Measurements from ENCODE around the gene PET117. TPM values are rescaled to one million over a fixed set of nuclear protein-coding genes. Genes with fewer than 3 reads are reported as not detected.

Gene PET117
- total and polyA plus RNA-seq, 2 donors (not counting 1 experiment from before 2014, with no cell fraction given), result 2.1 to 13.0 TPM

DNA sequence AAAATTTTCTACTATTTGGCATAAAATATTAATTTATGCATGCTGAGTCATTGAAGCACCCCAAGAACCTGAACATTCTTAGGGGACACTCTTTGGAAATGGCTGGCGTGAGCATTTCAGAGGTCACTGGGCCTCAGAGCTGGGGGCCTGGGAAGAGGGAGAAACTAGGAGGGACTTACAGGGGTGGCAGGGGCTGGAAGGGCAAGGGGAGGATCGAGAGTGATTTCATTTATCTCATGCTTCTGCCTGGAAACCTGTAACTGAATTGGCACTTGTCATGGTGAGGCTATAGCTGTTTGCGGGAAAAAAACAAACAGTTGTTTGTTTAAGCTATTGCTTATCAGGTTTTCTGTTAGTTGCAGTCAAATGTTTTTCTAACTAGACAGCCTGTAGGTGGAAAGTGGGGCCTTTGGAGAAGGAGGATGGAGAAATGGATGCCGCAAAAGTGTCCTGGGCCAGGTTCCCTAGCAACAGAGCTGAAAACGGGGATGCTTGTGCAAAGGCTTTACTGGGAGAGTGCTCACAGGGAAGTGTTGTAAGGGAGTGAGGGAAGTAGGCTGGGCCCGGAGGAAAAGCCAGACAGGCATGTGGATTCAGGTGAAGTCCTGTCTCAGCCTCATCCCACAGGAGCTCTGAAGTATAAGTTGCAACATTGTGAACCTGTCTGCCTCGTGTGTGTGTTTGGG is 36.4 kb upstream of the PET117 start:
- H3K4me1 Mint-ChIP-seq, result no peaks in the 10 kb centered on the region
- ChIA-PET CTCF (no interaction called here), POLR2A (no interaction called here)
- H3K9ac ChIP-seq (ENCODE audit: low read length), result no peak overlapping the region
- no peaks in the 10 kb centered on the region for H3K36me3 ChIP-seq (replicated peaks in 1 of 2; ENCODE audit: control extremely low read depth in 1 of 2, control insufficient read depth in 1 of 2, extremely low read depth in 1 of 2, insufficient read depth in 2 of 2, low read length in 1 of 2)
- H3K79me2 ChIP-seq (ENCODE audit: control insufficient read depth, insufficient read depth, low read length), result no peaks in the 10 kb centered on the region
- no peak overlapping the region for H3K27ac ChIP-seq (ENCODE audit: low read length in 2 of 2)
- no peaks in the 10 kb centered on the region for H3K4me1 ChIP-seq (ENCODE audit: control insufficient read depth in 2 of 2, insufficient read depth in 2 of 2, low read length in 2 of 2)
- TF ChIP-seq CTCF (IDR thresholded peaks at IDR 0.05), result no peak
- TF ChIP-seq EZH2 (IDR thresholded peaks at IDR 0.05; ENCODE audit: borderline replicate concordance, insufficient read depth, low read depth, low read length, poor library complexity, severe bottlenecking), result no peak
- H3K9me3 Mint-ChIP-seq (ENCODE audit: insufficient read depth), result no peaks in the 10 kb centered on the region
- intact Hi-C loops (cut with micrococcal nuclease), result no loop called here
- H3K27ac Mint-ChIP-seq, result no peak overlapping the region
- H4K20me1 ChIP-seq (ENCODE audit: control insufficient read depth, insufficient read depth, low read length, poor library complexity, severe bottlenecking), result no peaks in the 10 kb centered on the region
- H3K9me3 ChIP-seq (ENCODE audit: control extremely low read depth in 1 of 3, control insufficient read depth in 2 of 3, insufficient read depth in 1 of 3, low read length in 2 of 3), result no peaks in the 10 kb centered on the region
- peaks cover 0 to 5% (median 2%) of the 10 kb centered on the region in 4 experiments for H3K27me3 ChIP-seq (replicated peaks in 1 of 4; ENCODE audit: control extremely low read depth in 1 of 4, control insufficient read depth in 3 of 4, insufficient read depth in 4 of 4, low read length in 3 of 4)
- 67% methylated on average over 7 of the region's 7 CpGs for WGBS (ENCODE audit: insufficient coverage)
- H3K27me3 Mint-ChIP-seq, result peaks cover 25% of the 10 kb centered on the region
- H2AFZ ChIP-seq (ENCODE audit: insufficient read depth, low read depth, low read length, poor library complexity, severe bottlenecking), result no peak overlapping the region
- H3K4me3 ChIP-seq (ENCODE audit: control extremely low read depth in 1 of 5, extremely low read depth in 1 of 5, insufficient read depth in 1 of 5, low read depth in 2 of 5, low read length in 4 of 5), result no peak overlapping the region
- no peak overlapping the region for H3K4me3 Mint-ChIP-seq
- no peak overlapping the region for H3K4me2 ChIP-seq (replicated peaks; ENCODE audit: low read depth, low read length, poor library complexity, severe bottlenecking)
- DNase-seq (no peak), ATAC-seq (ENCODE audit: low read depth) (no peak)

GRCh38 chr20:18103497-18103896 is 34.2 kb upstream of the PET117 start:
- H3K4me3 Mint-ChIP-seq, result no peak overlapping the region
- Histone ChIP-seq H3K4me3 (ENCODE audit: control extremely low read depth in 1 of 5, extremely low read depth in 1 of 5, insufficient read depth in 1 of 5, low read depth in 2 of 5, low read length in 4 of 5) (no peak overlapping the region), H3K79me2 (ENCODE audit: control insufficient read depth, insufficient read depth, low read length) (no peaks in the 10 kb centered on the region), H3K27ac (ENCODE audit: low read length in 2 of 2) (no peak overlapping the region), H3K27me3 (replicated peaks in 1 of 4; ENCODE audit: control extremely low read depth in 1 of 4, control insufficient read depth in 3 of 4, insufficient read depth in 4 of 4, low read length in 3 of 4) (peaks cover 0 to 5% (median under 1%) of the 10 kb centered on the region in 4 experiments), H4K20me1 (ENCODE audit: control insufficient read depth, insufficient read depth, low read length, poor library complexity, severe bottlenecking) (no peaks in the 10 kb centered on the region), H3K4me2 (replicated peaks; ENCODE audit: low read depth, low read length, poor library complexity, severe bottlenecking) (no peak overlapping the region), H2AFZ (ENCODE audit: insufficient read depth, low read depth, low read length, poor library complexity, severe bottlenecking) (no peak overlapping the region), H3K9ac (ENCODE audit: low read length) (no peak overlapping the region), H3K36me3 (replicated peaks in 1 of 2; ENCODE audit: control extremely low read depth in 1 of 2, control insufficient read depth in 1 of 2, extremely low read depth in 1 of 2, insufficient read depth in 2 of 2, low read length in 1 of 2) (no peaks in the 10 kb centered on the region), H3K4me1 (ENCODE audit: control insufficient read depth in 2 of 2, insufficient read depth in 2 of 2, low read length in 2 of 2) (no peaks in the 10 kb centered on the region), H3K9me3 (ENCODE audit: control extremely low read depth in 1 of 3, control insufficient read depth in 2 of 3, insufficient read depth in 1 of 3, low read length in 2 of 3) (peaks cover 1 to 2% (median 2%) of the 10 kb centered on the region in 3 donors)
- no CpG with 5 or more reads among the region's 1 CpG for WGBS (ENCODE audit: insufficient coverage)
- ChIA-PET CTCF (no interaction called here), POLR2A (no interaction called here)
- intact Hi-C loops (cut with micrococcal nuclease), result no loop called here
- ATAC-seq (ENCODE audit: low read depth) (no peak), DNase-seq (no peak)
- H3K4me1 Mint-ChIP-seq, result no peaks in the 10 kb centered on the region
- TF ChIP-seq CTCF (IDR thresholded peaks at IDR 0.05) (no peak), EZH2 (IDR thresholded peaks at IDR 0.05; ENCODE audit: borderline replicate concordance, insufficient read depth, low read depth, low read length, poor library complexity, severe bottlenecking) (no peak)
- H3K27ac Mint-ChIP-seq, result no peak overlapping the region
- H3K27me3 Mint-ChIP-seq, result peaks cover 25% of the 10 kb centered on the region
- H3K9me3 Mint-ChIP-seq (ENCODE audit: insufficient read depth), result no peaks in the 10 kb centered on the region

Data from B cell (primary cell).